22Rv1 (cell line): ENCODE data around the gene AGL.
"Not testable (repeated sequence)": the region's sequence is repeated elsewhere in the genome, so short reads cannot be mapped to it uniquely, and the experiment has no call there.

ENCODE experiments used
- H3K27ac ChIP-seq: fragments of 450-650 bp; 2 replicates; pipeline ENCODE4 v1.5.1; 2017
- CTCF ChIP-seq: fragments of 450-650 bp; IDR thresholded peaks from 2 replicates; pipeline ENCODE4 v1.5.1; 2017; ENCODE audit warnings: mild to moderate bottlenecking
- ZFX ChIP-seq: fragments of 450-650 bp; IDR thresholded peaks from 2 replicates; pipeline ENCODE4 v1.6.1; 2017; ENCODE audit warnings: antibody characterized with exemption, borderline replicate concordance

The AGL gene

GRCh38 chr1:99843760-99844159, 6.4 kb upstream of the AGL start:
- TF ChIP-seq ZFX (no peak), CTCF (no peak)
- H3K27ac ChIP-seq = no peak overlapping the region

- not testable (repeated sequence) for H3K27ac ChIP-seq
Observed at GRCh38 chr1:99845201-99845600, 5.0 kb upstream of the AGL start.

GRCh38 chr1:99849413-99849743, 783 bp upstream of the AGL start:
- TF ChIP-seq CTCF (no peak), ZFX (no peak)
- peak overlapping the region; percentile 74 for H3K27ac ChIP-seq

GRCh38 chr1:99850459-99851291, 514 bp downstream of the AGL start:
- TF ChIP-seq CTCF (no peak), ZFX (no peak)
- peak overlapping the region; percentile 74 for H3K27ac ChIP-seq

- no peak overlapping the region for H3K27ac ChIP-seq
- TF ChIP-seq CTCF = no peak
- no peak for TF ChIP-seq ZFX
Observed at GRCh38 chr1:99851850-99852454, 1.8 kb downstream of the AGL start.

- H3K27ac ChIP-seq = no peak overlapping the region
- no peak for TF ChIP-seq CTCF
- TF ChIP-seq ZFX = no peak
Observed at GRCh38 chr1:99852648-99853047, 2.5 kb downstream of the AGL start.

- TF ChIP-seq ZFX (no peak), CTCF (no peak)
- H3K27ac ChIP-seq = no peak overlapping the region
Observed at GRCh38 chr1:99855914-99856450, 5.8 kb downstream of the AGL start.

- not testable (repeated sequence) for H3K27ac ChIP-seq
Observed at GRCh38 chr1:99857041-99857440, 6.9 kb downstream of the AGL start.
